ENCODE measurements around the gene CDH8. TPM values are rescaled to one million over a fixed set of nuclear protein-coding genes. Genes with fewer than 3 reads are reported as not detected.

Gene CDH8
- total RNA-seq, 1 donor from 2014 or later: 0.78 TPM

DNA sequence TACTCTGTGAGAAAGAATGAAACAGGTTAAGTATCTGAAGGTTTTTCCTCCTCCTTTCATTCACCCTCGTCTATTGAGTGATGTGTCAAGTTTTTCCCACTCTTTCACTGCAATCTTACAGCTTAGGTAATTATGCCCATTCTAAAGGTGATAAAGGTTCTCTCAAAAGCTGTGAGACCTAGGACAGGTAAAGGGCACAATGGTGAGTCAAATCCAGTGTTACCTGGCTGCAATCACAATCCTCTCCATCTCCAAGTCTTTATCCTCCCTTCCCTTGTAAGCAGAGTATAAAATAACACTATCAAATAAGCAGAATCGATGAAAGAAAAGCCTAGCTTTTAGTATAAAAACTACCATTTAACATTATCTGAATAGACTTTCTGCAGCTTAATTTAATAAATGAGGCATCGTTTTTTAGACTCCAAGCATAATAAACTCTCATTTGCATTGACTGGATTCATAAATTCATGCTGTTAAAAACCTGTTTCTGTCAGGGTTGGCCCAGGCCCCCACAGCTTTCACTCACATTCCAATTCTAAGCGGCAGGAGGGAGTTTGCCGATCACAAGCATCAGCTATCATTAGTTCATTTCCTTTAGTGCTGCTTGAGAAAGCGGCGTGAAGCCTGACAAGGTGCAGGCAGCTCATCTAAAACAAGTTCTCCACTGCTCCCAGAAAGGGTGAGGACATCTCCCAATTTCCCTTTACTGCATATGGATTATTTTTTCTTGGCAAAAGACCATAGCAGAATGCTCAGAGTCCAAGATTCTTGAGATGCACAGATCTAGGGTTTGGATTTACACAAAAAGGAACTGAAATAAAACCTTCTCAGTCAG lies 67.8 kb downstream of the CDH8 start:
- H3K36me3 ChIP-seq: no peaks in the 10 kb centered on the region
- ATAC-seq (no peak), DNase-seq (no peak)
- H3K4me1 ChIP-seq: no peaks in the 10 kb centered on the region
- H3K9me3 ChIP-seq: no peaks in the 10 kb centered on the region
- no peak overlapping the region for H3K4me3 ChIP-seq
- H3K27ac ChIP-seq: no peak overlapping the region
- H3K27me3 ChIP-seq: no peaks in the 10 kb centered on the region
- intact Hi-C loops (cut with DNase I): no loop called here
- no peak for TF ChIP-seq CTCF (IDR thresholded peaks at IDR 0.05)

DNA sequence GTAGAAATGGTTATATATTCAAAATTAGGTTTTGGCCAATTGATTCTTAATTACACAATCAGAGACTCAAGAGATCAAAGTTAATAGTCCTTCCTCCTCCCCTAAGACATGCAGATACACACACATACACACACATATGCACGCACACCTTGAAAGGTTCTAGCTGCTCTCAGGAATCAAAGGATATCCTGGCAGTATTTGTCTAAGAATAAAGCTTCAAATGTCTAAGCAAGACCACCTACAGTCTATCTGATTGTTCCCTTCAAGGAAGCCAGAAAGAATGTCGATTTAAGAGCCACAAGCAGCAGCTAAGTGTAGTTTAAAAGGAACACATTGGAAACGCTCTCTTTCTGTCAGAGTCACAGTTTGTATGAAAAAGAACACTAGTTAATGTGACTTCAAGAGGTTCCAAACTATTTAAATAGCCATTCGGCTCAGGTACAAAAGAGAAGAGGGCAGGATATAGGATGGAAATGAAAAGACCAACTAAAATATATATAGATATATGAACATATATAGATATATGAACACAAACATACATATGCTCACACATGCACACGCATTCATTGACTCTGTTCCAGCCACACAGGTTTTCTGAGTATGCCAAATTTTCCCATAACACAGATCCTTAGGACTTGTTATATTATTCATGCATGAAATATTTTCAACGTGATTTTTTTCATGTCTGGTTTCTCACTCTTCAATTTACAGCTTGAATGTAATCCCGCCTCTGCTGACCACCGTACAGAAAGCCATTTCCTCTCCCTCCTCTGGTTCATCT lies 79.0 kb downstream of the CDH8 start:
- Histone ChIP-seq H3K4me1 (no peaks in the 10 kb centered on the region), H3K27ac (no peak overlapping the region), H3K27me3 (no peaks in the 10 kb centered on the region), H3K9me3 (no peaks in the 10 kb centered on the region), H3K36me3 (no peaks in the 10 kb centered on the region), H3K4me3 (no peak overlapping the region)
- ATAC-seq (no peak), DNase-seq (no peak)
- intact Hi-C loops (cut with DNase I): no loop called here
- no peak for TF ChIP-seq CTCF (IDR thresholded peaks at IDR 0.05)

- DNase-seq (no peak), ATAC-seq (no peak)
- H3K27me3 ChIP-seq: no peaks in the 10 kb centered on the region
- H3K27ac ChIP-seq: no peak overlapping the region
- no peak for TF ChIP-seq CTCF (IDR thresholded peaks at IDR 0.05)
- H3K4me1 ChIP-seq: no peaks in the 10 kb centered on the region
- no peaks in the 10 kb centered on the region for H3K9me3 ChIP-seq
- intact Hi-C loops (cut with DNase I): no loop called here
- no peaks in the 10 kb centered on the region for H3K36me3 ChIP-seq
- no peak overlapping the region for H3K4me3 ChIP-seq
Observed at GRCh38 chr16:61952841-61953240, 83.4 kb downstream of the CDH8 start.

GRCh38 chr16:61948414-61948813 lies 87.8 kb downstream of the CDH8 start:
- intact Hi-C loops (cut with DNase I): no loop called here
- no peak for TF ChIP-seq CTCF (IDR thresholded peaks at IDR 0.05)
- Histone ChIP-seq H3K4me3 (no peak overlapping the region), H3K27me3 (no peaks in the 10 kb centered on the region), H3K36me3 (no peaks in the 10 kb centered on the region), H3K27ac (no peak overlapping the region), H3K4me1 (no peaks in the 10 kb centered on the region), H3K9me3 (no peaks in the 10 kb centered on the region)
- DNase-seq (no peak), ATAC-seq (no peak)

- H3K4me3 ChIP-seq: no peak overlapping the region
- DNase-seq: no peak
- H3K36me3 ChIP-seq: no peaks in the 10 kb centered on the region
- H3K4me1 ChIP-seq: no peaks in the 10 kb centered on the region
- no peak for ATAC-seq
- no peak overlapping the region for H3K27ac ChIP-seq
- intact Hi-C loops (cut with DNase I): no loop called here
- no peaks in the 10 kb centered on the region for H3K9me3 ChIP-seq
- no peak for TF ChIP-seq CTCF (IDR thresholded peaks at IDR 0.05)
- no peaks in the 10 kb centered on the region for H3K27me3 ChIP-seq
Observed at GRCh38 chr16:61946019-61946418, 90.2 kb downstream of the CDH8 start.
